Testis (tissue), 5 donors: ENCODE measurements around the gene PDK3. TPM values are rescaled to one million over a fixed set of nuclear protein-coding genes. Genes with fewer than 3 reads are reported as not detected.

Source experiments
- DNase-seq: peaks from one replicate; pipeline ENCODE4 v3.0.0-alpha.2; 2019
- H3K27ac ChIP-seq, 2 donors: fragments of 200-600 bp; sonication (generic); one replicate each; pipeline ENCODE4 v1.5.1; 2019
- H3K27me3 ChIP-seq: fragments of 200-600 bp; sonication (generic); one replicate; pipeline ENCODE4 v1.5.1; 2019
- H3K36me3 ChIP-seq: fragments of 200-600 bp; sonication (generic); one replicate; pipeline ENCODE4 v1.5.1; 2017; ENCODE audit warnings: low read depth; ENCODE audit errors: missing control alignments
- H3K4me1 ChIP-seq: fragments of 200-600 bp; sonication (generic); one replicate; pipeline ENCODE4 v1.5.1; 2019
- H3K4me3 ChIP-seq, 2 donors: fragments of 200-600 bp; sonication (generic); one replicate each; pipeline ENCODE4 v1.5.1; 2017 to 2019
- H3K9me3 ChIP-seq: fragments of 200-600 bp; sonication (generic); one replicate; pipeline ENCODE4 v1.5.1; 2017
- POLR2A ChIP-seq: fragments of 450-650 bp; IDR thresholded peaks from one replicate; pipeline ENCODE4 v1.6.1; 2017; ENCODE audit warnings: antibody characterized with exemption, mild to moderate bottlenecking, moderate library complexity
- whole genome bisulfite sequencing, 2 donors: methylation state at CpG; one replicate each; pipeline ENCODE4 v1.1.5; 2018; 5-methylcytosine and 5-hydroxymethylcytosine counted together
- intact Hi-C: fragments of 100-400 bp; cut with DNase I; formaldehyde crosslinking; loops from one replicate; pipeline ENCODE4 v1.15.1; 2023; ENCODE audit warnings: low total_unique reads
- long read RNA-seq, 2 donors: transcript quantifications; one replicate each; lab custom pipeline, GENCODE V29; 2026
- polyA plus RNA-seq: library from polyadenylated mRNA; stranded (reverse); fragments of 350-450 nt; fragmentation: Illumina TruSeq; extraction: RNeasy Lipid Tissue Mini Kit (QIAGEN cat#74804); gene quantifications from one replicate; pipeline ENCODE4 v1.2.3, GENCODE V29; 2014; ENCODE audit warnings: low read depth, low replicate concordance; ENCODE audit not compliant: insufficient read depth
- total RNA-seq, 2 donors: library from RNA; depleted of rRNA; stranded (reverse); fragments of >200 nt; gene quantifications; one replicate each; pipeline ENCODE4 v1.2.3, GENCODE V29; 2016
- TF ChIP-seq, protein P1 (sequence below), 3 experiments: fragments of 450-650 bp in 2 of 3; fragments of 200-600 bp in 1 of 3; sonication (generic) in 1 of 3; IDR thresholded peaks; one replicate each; pipeline ENCODE4 v1.5.1; 2016 to 2019; ENCODE audit warnings: antibody characterized with exemption in 3 of 3, mild to moderate bottlenecking in 2 of 3, moderate library complexity in 1 of 3

Gene PDK3
- total RNA-seq (10 to 100 TPM; 71.1 to 74.8 TPM), polyA plus RNA-seq (28.1 TPM)
- long read RNA-seq, donor 1, transcript PDK3-202 (12 exons, 1,921 nt) = major isoform, 7 of 13 reads
- long read RNA-seq, donor 1, transcript PDK3-201 (11 exons, 1,809 nt) = minor isoform, 6 of 13 reads
- long read RNA-seq, donor 1, partial matches to known transcripts = 0 of 13 reads
- long read RNA-seq, donor 1, other reads (novel, unspliced or antisense) = 0 of 13 reads
- long read RNA-seq, donor 2, transcript PDK3-202 (12 exons, 1,921 nt) = major isoform, 7 of 9 reads
- long read RNA-seq, donor 2, partial matches to known transcripts = 0 of 9 reads
- long read RNA-seq, donor 2, other reads (novel, unspliced or antisense) = 0 of 9 reads

GRCh38 chrX:24464836-24465531 is at the start of gene PDK3:
TSS of gene PDK3 (plus strand) at chrX:24465286. CDS start at chrX:24465456, 170 bp downstream.
- Histone ChIP-seq H3K4me3 (peak within 1 kb of the TSS; percentile 60 to 85), H3K4me1 (no peaks in the 10 kb centered on the region), H3K27me3 (no peaks in the 10 kb centered on the region), H3K27ac (peak within 1 kb of the TSS; percentile 86 to 89), H3K9me3 (no peaks in the 10 kb centered on the region), H3K36me3 (no peaks in the 10 kb centered on the region)
- TF ChIP-seq, protein P1, sequence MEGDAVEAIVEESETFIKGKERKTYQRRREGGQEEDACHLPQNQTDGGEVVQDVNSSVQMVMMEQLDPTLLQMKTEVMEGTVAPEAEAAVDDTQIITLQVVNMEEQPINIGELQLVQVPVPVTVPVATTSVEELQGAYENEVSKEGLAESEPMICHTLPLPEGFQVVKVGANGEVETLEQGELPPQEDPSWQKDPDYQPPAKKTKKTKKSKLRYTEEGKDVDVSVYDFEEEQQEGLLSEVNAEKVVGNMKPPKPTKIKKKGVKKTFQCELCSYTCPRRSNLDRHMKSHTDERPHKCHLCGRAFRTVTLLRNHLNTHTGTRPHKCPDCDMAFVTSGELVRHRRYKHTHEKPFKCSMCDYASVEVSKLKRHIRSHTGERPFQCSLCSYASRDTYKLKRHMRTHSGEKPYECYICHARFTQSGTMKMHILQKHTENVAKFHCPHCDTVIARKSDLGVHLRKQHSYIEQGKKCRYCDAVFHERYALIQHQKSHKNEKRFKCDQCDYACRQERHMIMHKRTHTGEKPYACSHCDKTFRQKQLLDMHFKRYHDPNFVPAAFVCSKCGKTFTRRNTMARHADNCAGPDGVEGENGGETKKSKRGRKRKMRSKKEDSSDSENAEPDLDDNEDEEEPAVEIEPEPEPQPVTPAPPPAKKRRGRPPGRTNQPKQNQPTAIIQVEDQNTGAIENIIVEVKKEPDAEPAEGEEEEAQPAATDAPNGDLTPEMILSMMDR (IDR thresholded peaks at IDR 0.05) = no peak
- TF ChIP-seq POLR2A = peak; percentile 58
- DNase-seq = peak; percentile 89
- intact Hi-C loops = no loop called here
- WGBS, 2 donors = 0% methylated on average over 17 of the region's 83 CpGs; no CpG with 5 or more reads in 1 of the 2 donors

GRCh38 chrX:24415921-24416320 is 49.2 kb upstream of the PDK3 start:
- WGBS, 2 donors = 89 to 92% methylated on average over 2 to 4 of the region's 5 CpGs
- intact Hi-C loops = no loop called here

DNA sequence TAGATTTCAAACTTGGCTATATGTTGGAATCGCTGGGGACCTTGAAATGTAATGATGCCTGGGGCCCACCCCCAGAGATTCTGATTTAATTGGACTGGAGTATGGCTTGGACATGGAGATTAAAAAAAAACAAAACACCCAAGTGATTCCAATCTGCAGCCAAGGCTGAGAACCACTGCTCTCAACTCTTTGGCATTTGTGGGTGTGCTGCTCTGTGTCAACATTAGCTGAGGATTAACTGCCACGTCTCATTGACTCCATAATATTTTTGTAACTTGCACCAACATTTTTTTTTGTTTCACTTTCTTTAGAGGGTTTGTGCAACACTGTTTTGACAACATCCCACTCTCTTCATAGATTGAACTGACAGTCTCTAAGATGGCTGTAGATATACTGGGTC is 41.1 kb upstream of the PDK3 start:
- no peak overlapping the region for H3K4me3 ChIP-seq
- WGBS, 2 donors = 46 to 77% methylated on average over 2 of the region's 2 CpGs
- no peak for TF ChIP-seq POLR2A
- TF ChIP-seq, protein P1 (IDR thresholded peaks at IDR 0.05) = no peak
- H3K36me3 ChIP-seq = no peaks in the 10 kb centered on the region
- H3K4me1 ChIP-seq = peaks cover 4% of the 10 kb centered on the region
- H3K27me3 ChIP-seq = no peaks in the 10 kb centered on the region
- no peak for DNase-seq
- H3K27ac ChIP-seq = no peak overlapping the region
- intact Hi-C loops = no loop called here
- no peaks in the 10 kb centered on the region for H3K9me3 ChIP-seq

More at GRCh38 chrX:24415921-24416320, 49.2 kb upstream of the PDK3 start:
- no peaks in the 10 kb centered on the region for H3K27me3 ChIP-seq
- no peak overlapping the region for H3K27ac ChIP-seq
- H3K9me3 ChIP-seq = no peaks in the 10 kb centered on the region
- no peaks in the 10 kb centered on the region for H3K4me1 ChIP-seq
- no peak overlapping the region for H3K4me3 ChIP-seq
- TF ChIP-seq, protein P1 (IDR thresholded peaks at IDR 0.05) = no peak
- DNase-seq = no peak
- no peaks in the 10 kb centered on the region for H3K36me3 ChIP-seq

GRCh38 chrX:24424948-24425347 is 40.1 kb upstream of the PDK3 start:
- TF ChIP-seq POLR2A = no peak
- TF ChIP-seq, protein P1 (IDR thresholded peaks at IDR 0.05) = no peak
- peak; percentile 60 for DNase-seq
- Histone ChIP-seq H3K27me3 (no peaks in the 10 kb centered on the region), H3K36me3 (no peaks in the 10 kb centered on the region), H3K4me1 (peaks cover 4% of the 10 kb centered on the region), H3K9me3 (no peaks in the 10 kb centered on the region), H3K27ac (no peak overlapping the region), H3K4me3 (no peak overlapping the region)
- intact Hi-C loops = no loop called here
- WGBS, 2 donors = 31 to 55% methylated on average over 7 to 8 of the region's 8 CpGs
